ENCODE results near the gene PPOX.

The PPOX gene

GRCh38 chr1:161198194-161198896 lies 32.1 kb downstream of the PPOX start:
- DNase-seq (ENCODE audit: low read depth), result no peak

- DNase-seq (ENCODE audit: low read depth), result no peak
Measured at GRCh38 chr1:161198897-161199431, 32.7 kb downstream of the PPOX start, which contains the start of gene ADAMTS4. Gene ADAMTS4, minus strand, starts transcription at chr1:161199054. Its CDS starts 427 bp downstream, at chr1:161198627.

- no peak for DNase-seq (ENCODE audit: low read depth)
Measured at GRCh38 chr1:161199506-161200139, 33.4 kb downstream of the PPOX start.

DNA sequence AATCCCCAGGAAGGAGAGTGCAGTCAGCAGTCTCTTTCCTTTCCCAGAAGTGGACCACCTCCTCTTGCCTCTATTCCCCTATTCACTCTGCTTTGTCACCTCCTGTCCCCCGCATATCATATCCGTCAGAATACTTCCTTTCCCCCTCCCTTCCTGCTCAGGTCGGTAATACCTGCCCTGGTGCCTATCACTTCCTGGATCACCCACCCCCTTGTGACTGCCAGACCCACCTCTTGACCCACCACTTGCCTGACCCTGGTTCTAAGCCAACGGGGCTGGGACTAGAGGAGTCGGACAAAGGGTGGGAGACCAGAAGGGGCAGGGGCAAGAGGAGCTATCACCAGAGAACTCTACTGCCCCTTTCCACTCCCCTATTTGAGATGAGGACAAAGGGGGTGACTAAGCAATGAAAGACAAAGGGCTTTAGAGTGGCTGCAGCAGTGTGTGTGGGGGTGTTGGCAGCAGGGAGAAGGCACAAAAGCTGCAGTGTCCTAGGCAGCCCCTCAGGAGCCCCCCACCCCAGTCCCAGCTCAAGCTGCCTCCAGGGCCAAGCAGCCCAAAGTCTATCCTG lies 34.3 kb downstream of the PPOX start:
- no peak for DNase-seq (ENCODE audit: low read depth)

DNA sequence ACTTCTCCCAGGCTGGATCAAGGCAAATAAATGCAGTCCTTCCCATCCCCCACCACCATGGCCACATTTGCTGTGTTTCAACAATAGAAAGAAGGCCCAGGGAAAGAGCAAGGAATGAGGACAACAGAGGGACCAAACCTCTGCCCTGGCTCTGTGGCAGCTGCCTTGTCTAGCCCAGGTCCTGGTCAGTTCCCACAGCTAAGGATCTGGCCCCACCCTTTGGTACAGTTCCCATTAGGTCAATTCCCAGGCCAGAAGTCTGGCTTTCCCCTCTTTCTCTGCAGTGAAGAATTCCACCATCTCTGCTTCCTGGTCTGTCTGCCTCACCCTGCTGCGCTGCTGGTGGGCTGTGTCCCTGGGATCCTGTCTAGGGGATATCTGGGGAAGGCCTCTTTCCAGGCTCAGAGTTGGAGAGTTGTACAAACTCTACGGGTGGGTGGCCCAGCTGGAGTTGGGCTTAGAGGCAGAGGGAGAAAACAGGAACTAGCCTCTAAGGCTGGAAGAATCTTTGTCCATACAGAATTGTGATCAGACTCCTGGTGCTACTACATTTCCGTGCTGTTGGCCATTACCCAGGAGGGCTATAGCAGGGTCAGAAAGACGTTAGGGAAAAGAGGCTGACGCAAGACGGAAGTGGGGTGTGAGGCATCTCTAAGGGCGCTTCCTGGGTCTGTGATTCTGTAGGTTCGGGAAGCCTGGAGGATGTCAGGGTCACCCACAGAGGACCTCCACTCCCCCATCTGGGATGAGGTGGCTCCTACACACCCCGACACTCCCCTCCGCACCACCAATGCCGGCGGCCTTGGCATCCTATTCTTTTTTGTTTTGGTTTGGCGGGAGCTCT lies 35.0 kb downstream of the PPOX start:
- no peak for DNase-seq (ENCODE audit: low read depth)

GRCh38 chr1:161201836-161202712 lies 35.8 kb downstream of the PPOX start, which contains the start of gene NDUFS2:
Gene NDUFS2, plus strand, starts transcription at chr1:161202367. Its CDS starts 19 bp downstream, at chr1:161202386.
- DNase-seq (ENCODE audit: low read depth), result peak; percentile 89

GRCh38 chr1:161206411-161207140 lies 40.4 kb downstream of the PPOX start:
- DNase-seq (ENCODE audit: low read depth), result no peak

DNA sequence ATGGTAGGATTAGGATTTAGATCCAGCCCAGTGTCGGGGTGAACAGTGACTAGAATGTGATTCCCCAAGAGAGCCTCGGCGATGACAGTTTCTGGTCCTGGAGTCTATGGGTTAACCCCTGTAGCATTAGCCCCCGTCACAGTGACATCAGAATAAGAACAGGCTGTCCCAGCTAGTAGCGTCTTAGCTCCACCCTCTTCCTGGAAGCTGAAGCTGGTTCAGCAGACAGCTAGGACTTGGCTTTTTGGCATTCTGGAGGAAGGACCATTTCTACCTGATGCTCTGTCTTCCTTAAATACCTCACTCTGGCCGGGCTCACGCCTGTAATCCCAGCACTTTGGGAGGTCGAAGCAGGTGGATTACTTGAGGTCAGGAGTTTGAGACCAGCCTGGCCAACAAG lies 40.9 kb downstream of the PPOX start:
- DNase-seq (ENCODE audit: low read depth), result no peak

- DNase-seq (ENCODE audit: low read depth), result peak; percentile 60
Measured at GRCh38 chr1:161209790-161210409, 43.7 kb downstream of the PPOX start.

DNA sequence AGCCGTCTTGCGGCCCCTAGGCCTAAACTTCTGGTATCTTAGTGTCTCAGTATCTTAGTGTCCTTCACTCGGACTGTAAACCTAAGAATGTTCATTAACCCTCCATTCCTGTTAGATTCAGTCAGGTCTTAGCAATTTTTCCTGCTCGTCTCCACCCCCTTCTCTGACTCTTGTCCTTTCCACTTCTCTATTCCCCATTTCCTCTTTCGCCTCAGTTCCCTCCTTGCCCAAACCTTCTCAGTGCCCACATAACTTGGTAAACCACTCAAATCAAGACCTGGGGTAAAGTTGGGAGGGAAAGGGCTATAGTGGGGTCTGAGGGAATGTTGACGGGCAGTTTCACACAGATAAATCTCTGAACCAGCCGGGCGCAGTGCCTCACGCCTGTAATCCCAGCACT lies 48.1 kb downstream of the PPOX start:
- no peak for DNase-seq (ENCODE audit: low read depth)

DNA sequence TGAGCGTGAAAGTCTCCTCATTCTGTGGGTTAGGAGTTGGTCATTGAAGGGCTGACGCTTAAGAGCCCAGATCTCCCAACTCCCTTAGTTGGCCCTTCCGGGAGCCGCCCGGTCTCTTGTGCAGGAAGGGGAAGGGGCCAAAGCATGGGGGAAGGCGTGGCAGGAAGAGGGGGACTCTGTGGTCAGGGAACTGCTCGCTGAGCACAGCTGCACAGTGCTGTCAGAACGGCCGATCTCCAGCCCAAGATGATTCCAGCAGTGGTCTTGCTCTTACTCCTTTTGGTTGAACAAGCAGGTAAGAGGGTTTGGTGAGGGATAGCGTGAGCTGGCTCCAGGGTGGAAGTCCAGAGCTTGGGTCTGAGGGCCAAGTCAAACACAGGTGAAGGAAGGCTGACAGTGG lies 48.9 kb downstream of the PPOX start, which contains the start of gene FCER1G:
Gene FCER1G (plus strand): TSS at position 220 of the 400 bp plus-strand sequence. CDS start 27 bp downstream, at position 247.
- DNase-seq (ENCODE audit: low read depth), result no peak

DNA sequence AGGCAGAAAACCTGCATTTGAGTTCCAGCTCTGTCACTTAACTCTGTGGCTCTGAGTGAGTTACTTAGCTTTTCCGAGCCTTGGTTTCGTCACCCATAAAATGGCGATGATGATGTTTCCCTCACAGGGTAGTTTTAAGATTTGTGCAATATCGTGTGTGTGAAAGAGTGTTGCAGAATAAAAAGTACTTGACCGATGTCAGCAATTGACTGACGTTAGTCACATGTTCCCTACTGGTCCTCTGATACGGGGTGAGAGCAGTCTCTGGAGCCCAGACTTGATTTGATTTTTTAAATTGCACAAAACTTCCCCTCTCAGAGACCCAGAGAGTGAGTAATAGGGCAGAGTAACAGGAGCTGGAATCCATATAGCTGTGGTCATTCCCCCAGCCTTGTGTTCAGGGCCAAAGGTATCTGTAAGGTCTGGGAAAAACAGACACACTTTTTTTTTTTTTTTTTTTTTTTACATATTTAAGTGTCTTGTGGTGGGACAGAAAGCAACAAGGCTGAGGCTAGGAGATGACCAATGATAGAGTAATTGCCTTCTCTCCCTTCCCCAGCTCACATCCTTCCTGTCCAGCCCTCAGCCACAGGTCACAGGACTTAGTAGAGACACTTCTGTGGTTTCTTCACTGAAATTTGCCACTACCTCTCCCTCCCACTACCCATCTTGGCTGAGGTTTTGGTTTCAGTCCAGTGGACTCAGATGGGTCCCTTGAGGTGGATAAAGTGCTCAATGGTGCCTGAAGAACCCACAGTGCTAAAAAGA lies 50.9 kb downstream of the PPOX start:
- no peak for DNase-seq (ENCODE audit: low read depth)

DNA sequence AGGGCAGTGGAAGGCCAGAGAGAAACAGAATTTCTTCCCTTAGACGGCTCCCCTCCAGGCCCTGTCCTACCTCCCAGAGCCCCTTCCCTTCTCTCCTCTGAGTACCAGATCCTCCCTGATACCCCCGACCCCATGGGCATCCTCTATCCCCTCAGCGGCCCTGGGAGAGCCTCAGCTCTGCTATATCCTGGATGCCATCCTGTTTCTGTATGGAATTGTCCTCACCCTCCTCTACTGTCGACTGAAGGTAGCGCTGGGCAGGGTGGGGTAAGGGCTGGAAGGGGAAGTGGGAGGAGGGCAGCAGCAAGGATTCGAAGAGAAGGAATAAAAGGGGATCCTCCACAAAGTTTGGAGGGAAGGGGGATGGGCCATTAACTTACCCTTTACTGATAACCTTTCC lies 51.6 kb downstream of the PPOX start:
- no peak for DNase-seq (ENCODE audit: low read depth)

DNA sequence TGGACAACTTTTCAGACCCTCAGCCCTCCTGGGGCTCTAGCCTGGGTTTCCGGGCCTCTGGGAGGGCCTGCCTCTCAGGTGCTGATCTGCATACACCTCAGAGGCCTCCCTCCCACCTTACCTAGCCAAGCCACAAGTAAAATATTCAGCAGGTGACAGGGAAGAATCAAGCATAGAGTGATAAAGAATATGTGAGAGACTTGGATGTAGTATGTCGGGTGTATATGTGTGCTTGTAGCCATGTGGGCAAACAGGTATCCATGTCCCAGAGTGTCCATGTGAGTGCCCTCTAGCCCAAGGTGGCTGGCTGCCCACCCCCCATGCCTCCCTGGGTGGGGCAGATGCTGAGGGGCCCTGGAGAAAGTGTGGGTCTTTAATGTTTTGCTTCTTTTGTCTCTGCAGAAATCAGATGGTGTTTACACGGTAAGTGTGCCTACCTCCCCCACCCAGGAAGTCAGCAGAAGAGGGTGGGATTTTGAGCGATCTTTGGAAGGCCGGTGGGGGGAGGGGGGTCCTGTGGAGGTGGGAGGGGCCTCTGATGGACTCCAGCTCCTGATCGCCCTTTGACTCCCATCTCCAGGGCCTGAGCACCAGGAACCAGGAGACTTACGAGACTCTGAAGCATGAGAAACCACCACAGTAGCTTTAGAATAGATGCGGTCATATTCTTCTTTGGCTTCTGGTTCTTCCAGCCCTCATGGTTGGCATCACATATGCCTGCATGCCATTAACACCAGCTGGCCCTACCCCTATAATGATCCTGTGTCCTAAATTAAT lies 52.3 kb downstream of the PPOX start:
- no peak for DNase-seq (ENCODE audit: low read depth)

- no peak for DNase-seq (ENCODE audit: low read depth)
Measured at GRCh38 chr1:161219078-161219892, 53.1 kb downstream of the PPOX start.

DNA sequence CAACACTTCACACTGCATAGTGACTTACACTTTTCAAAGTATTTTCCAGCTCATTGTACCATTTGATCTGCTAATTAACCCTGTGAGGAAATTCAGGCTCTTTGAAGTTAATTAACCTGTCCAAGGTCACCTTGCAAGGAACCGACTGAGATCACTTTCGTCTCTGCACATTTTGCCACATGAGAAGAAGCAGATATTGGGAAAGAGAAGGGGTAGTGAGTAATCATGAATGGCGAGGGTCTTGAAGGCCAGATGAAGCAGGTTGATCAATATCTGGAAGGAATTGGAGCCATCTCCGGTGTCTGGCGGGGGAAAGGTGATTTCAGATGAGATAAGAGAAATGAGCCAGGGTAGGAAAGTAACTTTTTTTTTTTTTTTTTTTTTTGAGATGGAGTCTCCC lies 53.8 kb downstream of the PPOX start:
- DNase-seq (ENCODE audit: low read depth), result no peak
